ENCODE results near the gene ATAT1. TPM values are rescaled to one million over a fixed set of nuclear protein-coding genes. Genes with fewer than 3 reads are reported as not detected.

The ATAT1 gene
- total and polyA plus RNA-seq, 2 of the 13 experiments (the other 11 are each of a cell fraction or from before 2014, with no cell fraction given), result 9.2 to 23.6 TPM

DNA sequence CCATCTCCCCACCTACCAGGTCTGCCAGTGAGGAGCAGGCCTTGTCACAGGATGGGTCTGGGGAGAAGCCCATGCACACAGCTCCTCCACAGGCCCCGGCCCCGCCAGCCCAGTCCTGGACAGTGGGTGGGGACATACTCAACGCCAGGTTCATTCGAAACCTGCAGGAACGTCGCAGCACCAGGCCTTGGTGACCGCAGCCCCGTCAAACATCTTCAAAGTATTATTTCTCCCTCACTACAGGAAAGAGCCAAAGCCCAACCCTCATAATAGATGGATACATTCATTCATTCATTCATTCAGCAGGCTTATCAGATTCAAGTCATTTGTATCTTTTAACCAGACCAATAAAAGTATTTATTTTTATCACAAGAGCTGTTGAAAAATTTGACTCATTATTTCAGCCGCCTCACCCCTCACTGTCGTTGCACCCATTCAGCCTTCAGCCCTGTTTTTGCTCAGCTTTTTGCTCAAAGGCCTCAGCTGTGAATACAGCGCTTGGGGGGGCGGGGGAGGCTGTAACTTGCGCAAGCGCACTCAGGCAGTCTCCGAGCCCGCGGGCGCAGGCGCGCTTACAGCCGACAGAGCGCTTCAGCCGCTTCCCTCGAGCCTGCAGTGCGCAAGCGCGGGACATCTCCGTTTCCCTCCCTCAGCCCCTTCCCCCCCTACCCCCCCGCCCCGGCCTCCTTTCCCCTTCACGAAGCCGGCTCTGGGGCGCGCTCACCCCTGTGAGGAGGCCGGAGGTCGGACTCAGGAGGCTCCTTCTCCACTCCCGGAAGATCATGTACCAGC lies 20.0 kb downstream of the ATAT1 start, which contains the start of gene C6orf136 (continued):
- TF ChIP-seq, protein P1, sequence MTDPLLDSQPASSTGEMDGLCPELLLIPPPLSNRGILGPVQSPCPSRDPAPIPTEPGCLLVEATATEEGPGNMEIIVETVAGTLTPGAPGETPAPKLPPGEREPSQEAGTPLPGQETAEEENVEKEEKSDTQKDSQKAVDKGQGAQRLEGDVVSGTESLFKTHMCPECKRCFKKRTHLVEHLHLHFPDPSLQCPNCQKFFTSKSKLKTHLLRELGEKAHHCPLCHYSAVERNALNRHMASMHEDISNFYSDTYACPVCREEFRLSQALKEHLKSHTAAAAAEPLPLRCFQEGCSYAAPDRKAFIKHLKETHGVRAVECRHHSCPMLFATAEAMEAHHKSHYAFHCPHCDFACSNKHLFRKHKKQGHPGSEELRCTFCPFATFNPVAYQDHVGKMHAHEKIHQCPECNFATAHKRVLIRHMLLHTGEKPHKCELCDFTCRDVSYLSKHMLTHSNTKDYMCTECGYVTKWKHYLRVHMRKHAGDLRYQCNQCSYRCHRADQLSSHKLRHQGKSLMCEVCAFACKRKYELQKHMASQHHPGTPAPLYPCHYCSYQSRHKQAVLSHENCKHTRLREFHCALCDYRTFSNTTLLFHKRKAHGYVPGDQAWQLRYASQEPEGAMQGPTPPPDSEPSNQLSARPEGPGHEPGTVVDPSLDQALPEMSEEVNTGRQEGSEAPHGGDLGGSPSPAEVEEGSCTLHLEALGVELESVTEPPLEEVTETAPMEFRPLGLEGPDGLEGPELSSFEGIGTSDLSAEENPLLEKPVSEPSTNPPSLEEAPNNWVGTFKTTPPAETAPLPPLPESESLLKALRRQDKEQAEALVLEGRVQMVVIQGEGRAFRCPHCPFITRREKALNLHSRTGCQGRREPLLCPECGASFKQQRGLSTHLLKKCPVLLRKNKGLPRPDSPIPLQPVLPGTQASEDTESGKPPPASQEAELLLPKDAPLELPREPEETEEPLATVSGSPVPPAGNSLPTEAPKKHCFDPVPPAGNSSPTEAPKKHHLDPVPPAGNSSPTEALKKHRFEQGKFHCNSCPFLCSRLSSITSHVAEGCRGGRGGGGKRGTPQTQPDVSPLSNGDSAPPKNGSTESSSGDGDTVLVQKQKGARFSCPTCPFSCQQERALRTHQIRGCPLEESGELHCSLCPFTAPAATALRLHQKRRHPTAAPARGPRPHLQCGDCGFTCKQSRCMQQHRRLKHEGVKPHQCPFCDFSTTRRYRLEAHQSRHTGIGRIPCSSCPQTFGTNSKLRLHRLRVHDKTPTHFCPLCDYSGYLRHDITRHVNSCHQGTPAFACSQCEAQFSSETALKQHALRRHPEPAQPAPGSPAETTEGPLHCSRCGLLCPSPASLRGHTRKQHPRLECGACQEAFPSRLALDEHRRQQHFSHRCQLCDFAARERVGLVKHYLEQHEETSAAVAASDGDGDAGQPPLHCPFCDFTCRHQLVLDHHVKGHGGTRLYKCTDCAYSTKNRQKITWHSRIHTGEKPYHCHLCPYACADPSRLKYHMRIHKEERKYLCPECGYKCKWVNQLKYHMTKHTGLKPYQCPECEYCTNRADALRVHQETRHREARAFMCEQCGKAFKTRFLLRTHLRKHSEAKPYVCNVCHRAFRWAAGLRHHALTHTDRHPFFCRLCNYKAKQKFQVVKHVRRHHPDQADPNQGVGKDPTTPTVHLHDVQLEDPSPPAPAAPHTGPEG (CRISPR knock-in tag; IDR thresholded peaks at IDR 0.05), result no peak
- no peak for TF ChIP-seq MED8 (CRISPR knock-in tag; IDR thresholded peaks at IDR 0.05; ENCODE audit: insufficient replicate concordance)
- TF ChIP-seq, protein P2, sequence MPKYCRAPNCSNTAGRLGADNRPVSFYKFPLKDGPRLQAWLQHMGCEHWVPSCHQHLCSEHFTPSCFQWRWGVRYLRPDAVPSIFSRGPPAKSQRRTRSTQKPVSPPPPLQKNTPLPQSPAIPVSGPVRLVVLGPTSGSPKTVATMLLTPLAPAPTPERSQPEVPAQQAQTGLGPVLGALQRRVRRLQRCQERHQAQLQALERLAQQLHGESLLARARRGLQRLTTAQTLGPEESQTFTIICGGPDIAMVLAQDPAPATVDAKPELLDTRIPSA (CRISPR knock-in tag; IDR thresholded peaks at IDR 0.05; ENCODE audit: borderline replicate concordance), result peak; percentile 6; the same call in 1 of the 2 replicates
- TF ChIP-seq MEF2D (CRISPR knock-in tag; IDR thresholded peaks at IDR 0.05), result no peak
- TF ChIP-seq ZNF761 (CRISPR knock-in tag; conservative IDR thresholded peaks at IDR 0.05), result no peak
- no peak for TF ChIP-seq CHCHD3 (CRISPR knock-in tag; IDR thresholded peaks at IDR 0.05)
- no peak for TF ChIP-seq TCF12 (IDR thresholded peaks at IDR 0.05)
- TF ChIP-seq TCF12 (CRISPR knock-in tag; IDR thresholded peaks at IDR 0.05), result no peak
- TF ChIP-seq RBM39 (IDR thresholded peaks at IDR 0.05; ENCODE audit: low read depth, low read length, poor library complexity, severe bottlenecking), result no peak
- TF ChIP-seq THAP11 (CRISPR knock-in tag; IDR thresholded peaks at IDR 0.05), result no peak
- TF ChIP-seq, protein P3, sequence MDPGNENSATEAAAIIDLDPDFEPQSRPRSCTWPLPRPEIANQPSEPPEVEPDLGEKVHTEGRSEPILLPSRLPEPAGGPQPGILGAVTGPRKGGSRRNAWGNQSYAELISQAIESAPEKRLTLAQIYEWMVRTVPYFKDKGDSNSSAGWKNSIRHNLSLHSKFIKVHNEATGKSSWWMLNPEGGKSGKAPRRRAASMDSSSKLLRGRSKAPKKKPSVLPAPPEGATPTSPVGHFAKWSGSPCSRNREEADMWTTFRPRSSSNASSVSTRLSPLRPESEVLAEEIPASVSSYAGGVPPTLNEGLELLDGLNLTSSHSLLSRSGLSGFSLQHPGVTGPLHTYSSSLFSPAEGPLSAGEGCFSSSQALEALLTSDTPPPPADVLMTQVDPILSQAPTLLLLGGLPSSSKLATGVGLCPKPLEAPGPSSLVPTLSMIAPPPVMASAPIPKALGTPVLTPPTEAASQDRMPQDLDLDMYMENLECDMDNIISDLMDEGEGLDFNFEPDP (CRISPR knock-in tag; conservative IDR thresholded peaks at IDR 0.05), result no peak
- TF ChIP-seq ZNF20 (CRISPR knock-in tag; IDR thresholded peaks at IDR 0.05), result no peak
- TF ChIP-seq NCOA2 (CRISPR knock-in tag; IDR thresholded peaks at IDR 0.05), result no peak; the same call in 1 of the 2 replicates
- no peak for TF ChIP-seq GPN1 (CRISPR knock-in tag; IDR thresholded peaks at IDR 0.05; ENCODE audit: borderline replicate concordance)
- TF ChIP-seq, protein P4, sequence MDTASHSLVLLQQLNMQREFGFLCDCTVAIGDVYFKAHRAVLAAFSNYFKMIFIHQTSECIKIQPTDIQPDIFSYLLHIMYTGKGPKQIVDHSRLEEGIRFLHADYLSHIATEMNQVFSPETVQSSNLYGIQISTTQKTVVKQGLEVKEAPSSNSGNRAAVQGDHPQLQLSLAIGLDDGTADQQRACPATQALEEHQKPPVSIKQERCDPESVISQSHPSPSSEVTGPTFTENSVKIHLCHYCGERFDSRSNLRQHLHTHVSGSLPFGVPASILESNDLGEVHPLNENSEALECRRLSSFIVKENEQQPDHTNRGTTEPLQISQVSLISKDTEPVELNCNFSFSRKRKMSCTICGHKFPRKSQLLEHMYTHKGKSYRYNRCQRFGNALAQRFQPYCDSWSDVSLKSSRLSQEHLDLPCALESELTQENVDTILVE (CRISPR knock-in tag; IDR thresholded peaks at IDR 0.05), result no peak; the same call in 1 of the 2 replicates
- TF ChIP-seq ZNF713 (CRISPR knock-in tag; IDR thresholded peaks at IDR 0.05), result no peak
- no peak; the same call in 1 of the 2 replicates for TF ChIP-seq ZNF703 (CRISPR knock-in tag; IDR thresholded peaks at IDR 0.05; ENCODE audit: borderline replicate concordance)
